Measurements from ENCODE around the gene FRMD3.

GRCh38 chr9:83304686-83305085 is 233.5 kb downstream of the FRMD3 start:
- no peak for TF ChIP-seq CTCF (IDR thresholded peaks at IDR 0.05; ENCODE audit: low read depth, low read length)
- TF ChIP-seq POLR2A (IDR thresholded peaks at IDR 0.05; ENCODE audit: extremely low read depth, insufficient read length): no peak
- TF ChIP-seq MYC (IDR thresholded peaks at IDR 0.05; ENCODE audit: low read depth, low read length): no peak
- TF ChIP-seq MAX (IDR thresholded peaks at IDR 0.05; ENCODE audit: low read depth, low read length): no peak

All from NB4 (cell line).